K562 (cell line): ENCODE results near the gene RALY. TPM values are rescaled to one million over a fixed set of nuclear protein-coding genes. Genes with fewer than 3 reads are reported as not detected.

Experiments used
- ATF7 ChIP-seq: fragments of 450-650 bp; IDR thresholded peaks from 2 replicates; pipeline ENCODE4 v1.7.1; 2014; ENCODE audit warnings: mild to moderate bottlenecking, moderate library complexity
- BDP1 ChIP-seq: IDR thresholded peaks from 3 replicates; pipeline ENCODE4 v1.6.1; 2011; ENCODE audit not compliant: insufficient read length, insufficient read depth
- CAMTA2 ChIP-seq: fragments of 250-450 bp; sonication (Bioruptor Pico); conservative IDR thresholded peaks from 2 replicates; pipeline ENCODE4 v1.5.1; 2022
- FOXJ2 ChIP-seq: fragments of 200-800 bp; sonication (Bioruptor generic); IDR thresholded peaks from 2 replicates; pipeline ENCODE4 v1.6.1; 2016; ENCODE audit warnings: missing genetic modification characterization, missing compliant biosample characterization
- MIER1 ChIP-seq: fragments of 450-650 bp; IDR thresholded peaks from 2 replicates; pipeline ENCODE4 v1.6.1; 2016; ENCODE audit warnings: antibody characterized with exemption, mild to moderate bottlenecking, low read depth
- MXI1 ChIP-seq: IDR thresholded peaks from 2 replicates; pipeline ENCODE4 v1.6.1; 2011; ENCODE audit warnings: low read depth, mild to moderate bottlenecking, improper control_type of control experiment, low read length
- NONO ChIP-seq, 2 experiments: fragments of 200-400 bp in 1 of 2; fragments of 450-650 bp in 1 of 2; formaldehyde crosslinking in 1 of 2; IDR thresholded peaks; 2 replicates each; pipeline ENCODE4 v1.6.1; 2017; ENCODE audit warnings: low read depth in 2 of 2, mild to moderate bottlenecking in 2 of 2, moderate library complexity in 2 of 2, low read length in 1 of 2
- TCFL5 ChIP-seq: fragments of 250-450 bp; sonication (Bioruptor Pico); conservative IDR thresholded peaks from 2 replicates; pipeline ENCODE4 v1.6.1; 2021; ENCODE audit warnings: mild to moderate bottlenecking, moderate library complexity, matching md5 sums
- ZNF133 ChIP-seq: fragments of 250-450 bp; sonication (Bioruptor Pico); IDR thresholded peaks from 2 replicates; pipeline ENCODE4 v1.4.0; 2020; ENCODE audit warnings: mild to moderate bottlenecking
- ZNF644 ChIP-seq: fragments of 200-800 bp; sonication (Bioruptor generic); IDR thresholded peaks from 2 replicates; pipeline ENCODE4 v1.6.1; 2016; ENCODE audit warnings: low read depth, missing genetic modification characterization, missing compliant biosample characterization
- ZNF766 ChIP-seq: fragments of 200-800 bp; sonication (Bioruptor generic); conservative IDR thresholded peaks from 2 replicates; pipeline ENCODE4 v1.6.1; 2016; ENCODE audit warnings: missing genetic modification characterization, missing compliant biosample characterization
- polyA plus RNA-seq, 8 experiments: library from polyadenylated mRNA; depleted of rRNA in 4 of 8; stranded (reverse) in 5 of 8; unstranded in 3 of 8; fragments of >200 nt; fragmentation: Nextera tagmentation in 2 of 8; fragmentation: Illumina TruSeq in 1 of 8; extraction: Ambion mirVana in 2 of 8; extraction: Trizol in 1 of 8; gene quantifications; 2 replicates each; pipeline versions ENCODE4 v1.2.1 to v1.2.3, GENCODE V29; 2011 to 2014; ENCODE audit warnings: inconsistent platforms in 1 of 8, missing spikeins in 1 of 8
- total RNA-seq, 7 experiments: library from RNA; depleted of rRNA in 6 of 7; stranded (reverse); fragments of >200 nt in 6 of 7; fragmentation: Illumina TruSeq in 2 of 7; extraction: Trizol in 2 of 7; gene quantifications; 2 replicates each; pipeline versions ENCODE4 v1.2.1 to v1.2.3, GENCODE V29; 2011 to 2021; ENCODE audit warnings: low replicate concordance in 1 of 7
- TF ChIP-seq, protein P1 (sequence below): fragments of 450-650 bp; conservative IDR thresholded peaks from 2 replicates; pipeline ENCODE4 v1.6.1; 2016; ENCODE audit warnings: missing genetic modification characterization, low read depth, mild to moderate bottlenecking, missing compliant biosample characterization, moderate library complexity

The RALY gene
- total and polyA plus RNA-seq, 9 of the 15 experiments (the other 6 are each of a cell fraction or from before 2014, with no cell fraction given) = 0.80 to 207 (median 128) TPM

DNA sequence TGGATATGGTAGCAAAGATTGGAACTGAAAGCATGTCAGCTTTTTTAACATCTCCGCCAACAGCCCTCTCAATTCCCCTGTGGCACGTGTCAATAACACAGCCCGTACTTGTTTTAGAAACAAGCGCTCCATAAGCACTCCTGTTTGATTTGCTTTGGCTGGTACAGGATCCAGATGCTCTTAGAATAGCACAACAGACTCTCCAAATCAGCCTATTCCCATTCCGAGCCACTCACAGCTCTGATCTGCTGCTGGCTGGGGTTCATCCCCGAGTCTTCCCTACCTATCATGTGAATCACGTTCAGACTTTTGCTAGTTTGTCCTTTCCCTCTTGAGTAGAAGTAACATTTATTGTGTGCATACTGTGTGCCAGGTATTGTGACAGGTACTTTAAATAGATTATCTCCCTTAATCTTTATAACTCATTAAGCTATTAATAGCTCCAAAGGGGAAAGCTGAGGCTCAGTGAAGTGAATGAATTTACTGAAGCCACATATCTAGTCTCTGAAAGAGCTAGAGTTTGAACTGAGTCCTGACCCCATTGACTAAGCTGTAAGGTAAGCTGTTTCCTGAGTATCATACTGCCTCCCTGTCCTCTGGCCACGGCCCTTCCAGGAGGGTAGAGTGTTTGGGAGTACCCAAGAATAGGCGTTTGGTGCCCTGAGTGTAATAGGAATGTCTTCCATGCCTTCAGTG, 46.7 kb downstream of the RALY start (continued):
- TF ChIP-seq, protein P1, sequence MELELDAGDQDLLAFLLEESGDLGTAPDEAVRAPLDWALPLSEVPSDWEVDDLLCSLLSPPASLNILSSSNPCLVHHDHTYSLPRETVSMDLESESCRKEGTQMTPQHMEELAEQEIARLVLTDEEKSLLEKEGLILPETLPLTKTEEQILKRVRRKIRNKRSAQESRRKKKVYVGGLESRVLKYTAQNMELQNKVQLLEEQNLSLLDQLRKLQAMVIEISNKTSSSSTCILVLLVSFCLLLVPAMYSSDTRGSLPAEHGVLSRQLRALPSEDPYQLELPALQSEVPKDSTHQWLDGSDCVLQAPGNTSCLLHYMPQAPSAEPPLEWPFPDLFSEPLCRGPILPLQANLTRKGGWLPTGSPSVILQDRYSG = no peak
- TF ChIP-seq ZNF766 (CRISPR knock-in tag) = no peak
- TF ChIP-seq ZNF644 (tag) = no peak
- TF ChIP-seq FOXJ2 (tag) = no peak
- no peak for TF ChIP-seq TCFL5
- no peak for TF ChIP-seq NONO (IDR thresholded peaks at IDR 0.05; ENCODE audit: low read depth in 2 of 2, low read length in 1 of 2)
- TF ChIP-seq ZNF133 (CRISPR knock-in tag) = no peak
- no peak for TF ChIP-seq MXI1
- TF ChIP-seq CAMTA2 (CRISPR knock-in tag) = no peak
- TF ChIP-seq MIER1 = no peak
- no peak for TF ChIP-seq ATF7
- TF ChIP-seq BDP1 = no peak
